22Rv1 (cell line): ENCODE results near the gene OR2A5.

Experiments
- ZFX ChIP-seq: fragments of 450-650 bp; IDR thresholded peaks from 2 replicates; pipeline ENCODE4 v1.6.1; 2017; ENCODE audit warnings: antibody characterized with exemption, borderline replicate concordance
- TF ChIP-seq, protein P1 (sequence below): fragments of 450-650 bp; IDR thresholded peaks from 2 replicates; pipeline ENCODE4 v1.5.1; 2017; ENCODE audit warnings: mild to moderate bottlenecking

DNA sequence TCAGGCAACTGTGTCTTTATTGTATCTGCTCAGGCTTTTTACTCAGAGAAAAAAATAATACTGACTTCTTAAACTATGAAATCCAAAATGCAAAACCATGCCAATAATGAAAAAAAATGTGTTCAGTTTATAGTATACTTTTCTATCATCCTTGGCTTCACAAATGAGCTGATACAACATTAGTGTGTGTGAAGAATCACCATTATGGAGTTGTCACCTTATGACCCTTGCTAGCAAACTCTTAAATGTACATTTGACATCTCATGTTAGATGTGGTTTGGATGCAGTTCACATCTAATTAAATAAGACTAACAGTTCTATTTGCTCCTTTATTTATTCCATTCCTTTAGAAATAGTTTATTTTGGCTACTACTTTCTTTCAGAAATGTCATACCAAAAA, 56.5 kb downstream of the OR2A5 start:
- TF ChIP-seq ZFX, result no peak
- TF ChIP-seq, protein P1, sequence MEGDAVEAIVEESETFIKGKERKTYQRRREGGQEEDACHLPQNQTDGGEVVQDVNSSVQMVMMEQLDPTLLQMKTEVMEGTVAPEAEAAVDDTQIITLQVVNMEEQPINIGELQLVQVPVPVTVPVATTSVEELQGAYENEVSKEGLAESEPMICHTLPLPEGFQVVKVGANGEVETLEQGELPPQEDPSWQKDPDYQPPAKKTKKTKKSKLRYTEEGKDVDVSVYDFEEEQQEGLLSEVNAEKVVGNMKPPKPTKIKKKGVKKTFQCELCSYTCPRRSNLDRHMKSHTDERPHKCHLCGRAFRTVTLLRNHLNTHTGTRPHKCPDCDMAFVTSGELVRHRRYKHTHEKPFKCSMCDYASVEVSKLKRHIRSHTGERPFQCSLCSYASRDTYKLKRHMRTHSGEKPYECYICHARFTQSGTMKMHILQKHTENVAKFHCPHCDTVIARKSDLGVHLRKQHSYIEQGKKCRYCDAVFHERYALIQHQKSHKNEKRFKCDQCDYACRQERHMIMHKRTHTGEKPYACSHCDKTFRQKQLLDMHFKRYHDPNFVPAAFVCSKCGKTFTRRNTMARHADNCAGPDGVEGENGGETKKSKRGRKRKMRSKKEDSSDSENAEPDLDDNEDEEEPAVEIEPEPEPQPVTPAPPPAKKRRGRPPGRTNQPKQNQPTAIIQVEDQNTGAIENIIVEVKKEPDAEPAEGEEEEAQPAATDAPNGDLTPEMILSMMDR, result no peak
